ENCODE results near the gene OVCH1. TPM values are rescaled to one million over a fixed set of nuclear protein-coding genes. Genes with fewer than 3 reads are reported as not detected.

OVCH1 gene
- total RNA-seq, 2 donors from 2014 or later, result 0.13 to 0.73 TPM

DNA sequence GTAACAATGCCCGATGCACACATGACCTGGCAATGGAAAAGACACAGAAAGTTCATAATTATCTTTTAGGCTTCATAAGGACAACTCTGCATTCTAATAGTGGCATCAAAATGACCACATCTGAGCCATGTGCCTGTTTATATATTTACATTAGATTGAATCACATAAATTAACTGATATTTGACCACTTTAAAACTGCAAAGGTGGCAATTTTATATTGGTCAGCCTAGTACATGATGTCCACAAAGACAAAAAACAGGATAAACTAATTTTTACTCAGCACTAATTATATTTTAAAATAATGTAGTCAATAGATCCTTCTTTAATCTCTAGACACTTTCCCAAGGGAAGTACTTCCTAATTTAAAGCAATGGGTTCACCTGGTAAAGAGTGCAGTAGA lies 12.0 kb upstream of the OVCH1 start:
- no peak for DNase-seq
- Histone ChIP-seq H3K27ac (ENCODE audit: low read depth, low read length) (no peak overlapping the region), H3K9ac (ENCODE audit: extremely low read depth, low read length, poor library complexity, severe bottlenecking) (no peak overlapping the region), H3K4me1 (ENCODE audit: control insufficient read depth, insufficient read depth, low read length) (no peaks in the 10 kb centered on the region), H3K36me3 (ENCODE audit: control insufficient read depth, insufficient read depth, low read length) (peaks cover 33% of the 10 kb centered on the region), H3K4me3 (ENCODE audit: low read length) (no peak overlapping the region), H3K27me3 (ENCODE audit: control insufficient read depth, insufficient read depth, low read length, poor library complexity, severe bottlenecking) (no peaks in the 10 kb centered on the region), H3K9me3 (ENCODE audit: control insufficient read depth, low read length) (no peaks in the 10 kb centered on the region)
- Mint-ChIP-seq H3K9me3 (no peaks in the 10 kb centered on the region), H3K27me3 (ENCODE audit: insufficient read depth) (no peaks in the 10 kb centered on the region), H3K4me3 (no peak overlapping the region), H3K27ac (no peak overlapping the region), H3K36me3 (ENCODE audit: low read depth) (peaks cover 57% of the 10 kb centered on the region), H3K4me1 (peaks cover 5% of the 10 kb centered on the region)
- whole genome bisulfite sequencing, 2 experiments (ENCODE audit: insufficient coverage in 1 of 2, insufficient read length in 1 of 2), result 93 to 100% methylated on average over 1 of the region's 1 CpG
- TF ChIP-seq, protein P1, sequence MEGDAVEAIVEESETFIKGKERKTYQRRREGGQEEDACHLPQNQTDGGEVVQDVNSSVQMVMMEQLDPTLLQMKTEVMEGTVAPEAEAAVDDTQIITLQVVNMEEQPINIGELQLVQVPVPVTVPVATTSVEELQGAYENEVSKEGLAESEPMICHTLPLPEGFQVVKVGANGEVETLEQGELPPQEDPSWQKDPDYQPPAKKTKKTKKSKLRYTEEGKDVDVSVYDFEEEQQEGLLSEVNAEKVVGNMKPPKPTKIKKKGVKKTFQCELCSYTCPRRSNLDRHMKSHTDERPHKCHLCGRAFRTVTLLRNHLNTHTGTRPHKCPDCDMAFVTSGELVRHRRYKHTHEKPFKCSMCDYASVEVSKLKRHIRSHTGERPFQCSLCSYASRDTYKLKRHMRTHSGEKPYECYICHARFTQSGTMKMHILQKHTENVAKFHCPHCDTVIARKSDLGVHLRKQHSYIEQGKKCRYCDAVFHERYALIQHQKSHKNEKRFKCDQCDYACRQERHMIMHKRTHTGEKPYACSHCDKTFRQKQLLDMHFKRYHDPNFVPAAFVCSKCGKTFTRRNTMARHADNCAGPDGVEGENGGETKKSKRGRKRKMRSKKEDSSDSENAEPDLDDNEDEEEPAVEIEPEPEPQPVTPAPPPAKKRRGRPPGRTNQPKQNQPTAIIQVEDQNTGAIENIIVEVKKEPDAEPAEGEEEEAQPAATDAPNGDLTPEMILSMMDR (conservative IDR thresholded peaks at IDR 0.05), result no peak

DNA sequence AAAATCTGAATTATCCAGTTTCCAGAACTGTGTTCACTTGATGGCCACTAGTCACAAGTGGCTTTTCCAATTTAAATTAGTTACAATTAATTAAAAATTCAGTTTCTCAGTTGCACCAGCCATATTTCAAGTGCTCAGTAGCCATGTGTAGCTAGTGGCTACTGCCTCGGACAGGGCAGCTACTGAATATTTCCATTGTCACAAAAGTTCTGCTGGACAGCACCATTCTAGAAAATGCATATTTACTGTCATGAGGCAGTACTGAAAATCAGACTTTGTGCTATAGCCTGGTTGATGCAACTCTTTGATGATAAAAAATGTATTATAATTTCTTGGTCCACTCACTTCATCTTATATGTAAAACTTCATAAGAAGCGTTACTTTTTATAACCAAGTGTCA lies 11.5 kb upstream of the OVCH1 start:
- Mint-ChIP-seq H3K27me3 (ENCODE audit: insufficient read depth) (no peaks in the 10 kb centered on the region), H3K27ac (no peak overlapping the region), H3K4me3 (no peak overlapping the region), H3K9me3 (no peaks in the 10 kb centered on the region), H3K36me3 (ENCODE audit: low read depth) (peaks cover 56% of the 10 kb centered on the region), H3K4me1 (peaks cover 5% of the 10 kb centered on the region)
- Histone ChIP-seq H3K27me3 (ENCODE audit: control insufficient read depth, insufficient read depth, low read length, poor library complexity, severe bottlenecking) (no peaks in the 10 kb centered on the region), H3K36me3 (ENCODE audit: control insufficient read depth, insufficient read depth, low read length) (peaks cover 32% of the 10 kb centered on the region), H3K9ac (ENCODE audit: extremely low read depth, low read length, poor library complexity, severe bottlenecking) (no peak overlapping the region), H3K4me1 (ENCODE audit: control insufficient read depth, insufficient read depth, low read length) (no peaks in the 10 kb centered on the region), H3K9me3 (ENCODE audit: control insufficient read depth, low read length) (no peaks in the 10 kb centered on the region), H3K4me3 (ENCODE audit: low read length) (no peak overlapping the region), H3K27ac (ENCODE audit: low read depth, low read length) (no peak overlapping the region)
- TF ChIP-seq, protein P1 (conservative IDR thresholded peaks at IDR 0.05), result no peak
- no peak for DNase-seq
- 95% methylated on average over 2 of the region's 2 CpGs for WGBS, 2 experiments (ENCODE audit: insufficient coverage in 1 of 2, insufficient read length in 1 of 2)

DNA sequence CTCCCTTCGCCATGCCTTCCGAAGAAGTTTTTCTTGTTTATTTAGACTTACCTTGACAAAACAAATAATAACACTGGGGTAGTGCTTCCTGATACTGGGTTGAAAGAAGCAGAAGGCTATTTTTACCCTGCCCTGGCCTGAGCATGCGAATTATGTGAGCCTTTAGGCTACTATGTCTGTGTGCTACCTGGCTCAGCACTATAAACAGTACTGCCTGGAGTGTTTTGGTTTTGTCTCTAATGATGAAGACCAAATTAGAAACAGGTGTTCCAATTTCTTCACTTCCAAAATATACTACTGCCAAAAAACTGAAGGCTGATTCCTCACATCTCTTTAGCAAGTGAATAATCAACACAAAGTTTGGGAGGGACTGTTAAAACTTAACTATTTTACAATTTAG lies 7.6 kb upstream of the OVCH1 start:
- H3K27me3 ChIP-seq (ENCODE audit: control insufficient read depth, insufficient read depth, low read length, poor library complexity, severe bottlenecking), result no peaks in the 10 kb centered on the region
- no peak overlapping the region for H3K4me3 ChIP-seq (ENCODE audit: low read length)
- Mint-ChIP-seq H3K36me3 (ENCODE audit: low read depth) (peaks cover 49% of the 10 kb centered on the region), H3K27me3 (ENCODE audit: insufficient read depth) (no peaks in the 10 kb centered on the region), H3K27ac (no peak overlapping the region), H3K4me1 (peaks cover 5% of the 10 kb centered on the region), H3K9me3 (no peaks in the 10 kb centered on the region), H3K4me3 (no peak overlapping the region)
- H3K4me1 ChIP-seq (ENCODE audit: control insufficient read depth, insufficient read depth, low read length), result no peaks in the 10 kb centered on the region
- DNase-seq, result no peak
- H3K36me3 ChIP-seq (ENCODE audit: control insufficient read depth, insufficient read depth, low read length), result peaks cover 19% of the 10 kb centered on the region
- no peak overlapping the region for H3K9ac ChIP-seq (ENCODE audit: extremely low read depth, low read length, poor library complexity, severe bottlenecking)
- WGBS, 2 experiments (ENCODE audit: insufficient coverage in 1 of 2, insufficient read length in 1 of 2), result 99 to 100% methylated on average over 1 to 3 of the region's 3 CpGs
- TF ChIP-seq, protein P1 (conservative IDR thresholded peaks at IDR 0.05), result no peak
- no peaks in the 10 kb centered on the region for H3K9me3 ChIP-seq (ENCODE audit: control insufficient read depth, low read length)
- no peak overlapping the region for H3K27ac ChIP-seq (ENCODE audit: low read depth, low read length)

Measured in endodermal cell (in vitro differentiated cells).